K562 (cell line): ENCODE results near the gene SHBG. TPM values are rescaled to one million over a fixed set of nuclear protein-coding genes. Genes with fewer than 3 reads are reported as not detected.

Experiments
- CEBPG ChIP-seq, 3 experiments: fragments of 200-800 bp in 1 of 3; sonication (Bioruptor generic) in 1 of 3; sonication (generic) in 1 of 3; formaldehyde crosslinking in 1 of 3; IDR thresholded peaks in 2 of 3; conservative IDR thresholded peaks in 1 of 3; 2 replicates each; pipeline versions ENCODE4 v1.6.1 to v1.8.0; 2016 to 2022; ENCODE audit warnings: missing compliant biosample characterization in 2 of 3, missing genetic modification characterization in 2 of 3, mild to moderate bottlenecking in 1 of 3, missing genetic modification reagents in 1 of 3
- DDX20 ChIP-seq: fragments of 450-650 bp; IDR thresholded peaks from 2 replicates; pipeline ENCODE4 v1.6.1; 2016; ENCODE audit warnings: missing genetic modification characterization, low read depth, mild to moderate bottlenecking, missing compliant biosample characterization, moderate library complexity
- HNRNPH1 ChIP-seq: fragments of 200-400 bp; formaldehyde crosslinking; optimal IDR thresholded peaks from 2 replicates; pipeline ENCODE3; 2017; ENCODE audit warnings: low read depth, mild to moderate bottlenecking, low read length, moderate library complexity
- IRF2 ChIP-seq: sonication (generic); formaldehyde crosslinking; IDR thresholded peaks from 2 replicates; pipeline ENCODE4 v1.8.1; 2022; ENCODE audit warnings: mild to moderate bottlenecking, missing genetic modification reagents
- MYC ChIP-seq, 2 experiments: fragments of 250-450 bp in 1 of 2; sonication (Bioruptor Pico) in 1 of 2; IDR thresholded peaks; 2 replicates each; pipeline versions ENCODE4 v1.5.1 to v1.6.1; 2012 to 2021; ENCODE audit warnings: low read depth in 2 of 2, borderline replicate concordance in 1 of 2, improper control_type of control experiment in 1 of 2, low read length in 1 of 2, mild to moderate bottlenecking in 1 of 2, moderate library complexity in 1 of 2
- PML ChIP-seq: IDR thresholded peaks from 2 replicates; pipeline ENCODE4 v1.6.1; 2012; ENCODE audit warnings: low read length, inconsistent platforms
- POLR3A ChIP-seq: IDR thresholded peaks from 2 replicates; pipeline ENCODE4 v1.6.1; 2011; ENCODE audit warnings: borderline replicate concordance, mild to moderate bottlenecking, moderate library complexity; ENCODE audit not compliant: insufficient read length, insufficient read depth; ENCODE audit errors: extremely low read depth
- RB1 ChIP-seq: fragments of 450-650 bp; IDR thresholded peaks from 2 replicates; pipeline ENCODE4 v1.6.1; 2017; ENCODE audit warnings: low read depth, mild to moderate bottlenecking
- RBM17 ChIP-seq: fragments of 200-400 bp; formaldehyde crosslinking; IDR thresholded peaks from 2 replicates; pipeline ENCODE4 v1.6.1; 2017; ENCODE audit warnings: low read depth, mild to moderate bottlenecking, low read length, borderline replicate concordance
- SAP30 ChIP-seq: fragments of 200-600 bp; sonication (generic); IDR thresholded peaks from 2 replicates; pipeline ENCODE4 v1.6.1; 2012; ENCODE audit warnings: borderline replicate concordance, low read depth, mild to moderate bottlenecking, moderate library complexity, low read length, control low read depth, inconsistent platforms; ENCODE audit not compliant: insufficient read depth, poor library complexity, severe bottlenecking
- SLC30A9 ChIP-seq: fragments of 250-450 bp; sonication (Bioruptor Pico); IDR thresholded peaks from 2 replicates; pipeline ENCODE4 v1.8.0; 2022; ENCODE audit warnings: mild to moderate bottlenecking, moderate library complexity
- SMARCA5 ChIP-seq: fragments of 450-650 bp; IDR thresholded peaks from 2 replicates; pipeline ENCODE4 v1.6.1; 2016
- SNRNP70 ChIP-seq: fragments of 200-400 bp; formaldehyde crosslinking; optimal IDR thresholded peaks from 2 replicates; pipeline ENCODE3; 2017; ENCODE audit warnings: low read depth, low read length
- ZNF12 ChIP-seq: sonication (generic); formaldehyde crosslinking; IDR thresholded peaks from 2 replicates; pipeline ENCODE4 v1.4.0; 2020; ENCODE audit warnings: mild to moderate bottlenecking, missing genetic modification reagents
- polyA plus RNA-seq, 8 experiments: library from polyadenylated mRNA; depleted of rRNA in 4 of 8; stranded (reverse) in 5 of 8; unstranded in 3 of 8; fragments of >200 nt; fragmentation: Nextera tagmentation in 2 of 8; fragmentation: Illumina TruSeq in 1 of 8; extraction: Ambion mirVana in 2 of 8; extraction: Trizol in 1 of 8; gene quantifications; 2 replicates each; pipeline versions ENCODE4 v1.2.1 to v1.2.3, GENCODE V29; 2011 to 2014; ENCODE audit warnings: inconsistent platforms in 1 of 8, missing spikeins in 1 of 8
- total RNA-seq, 7 experiments: library from RNA; depleted of rRNA in 6 of 7; stranded (reverse); fragments of >200 nt in 6 of 7; fragmentation: Illumina TruSeq in 2 of 7; extraction: Trizol in 2 of 7; gene quantifications; 2 replicates each; pipeline versions ENCODE4 v1.2.1 to v1.2.3, GENCODE V29; 2011 to 2021; ENCODE audit warnings: low replicate concordance in 1 of 7
- TF ChIP-seq, protein P1 (sequence below): fragments of 250-450 bp; sonication (Bioruptor Pico); IDR thresholded peaks from 2 replicates; pipeline ENCODE4 v1.4.0; 2020; ENCODE audit warnings: mild to moderate bottlenecking, moderate library complexity, borderline replicate concordance
- TF ChIP-seq, protein P2 (sequence below): sonication (generic); formaldehyde crosslinking; IDR thresholded peaks from 2 replicates; pipeline ENCODE4 v1.8.1; 2023; ENCODE audit warnings: missing genetic modification reagents, mild to moderate bottlenecking, borderline replicate concordance

The SHBG gene
- total and polyA plus RNA-seq, 9 of the 15 experiments (the other 6 are each of a cell fraction or from before 2014, with no cell fraction given), result not detected

DNA sequence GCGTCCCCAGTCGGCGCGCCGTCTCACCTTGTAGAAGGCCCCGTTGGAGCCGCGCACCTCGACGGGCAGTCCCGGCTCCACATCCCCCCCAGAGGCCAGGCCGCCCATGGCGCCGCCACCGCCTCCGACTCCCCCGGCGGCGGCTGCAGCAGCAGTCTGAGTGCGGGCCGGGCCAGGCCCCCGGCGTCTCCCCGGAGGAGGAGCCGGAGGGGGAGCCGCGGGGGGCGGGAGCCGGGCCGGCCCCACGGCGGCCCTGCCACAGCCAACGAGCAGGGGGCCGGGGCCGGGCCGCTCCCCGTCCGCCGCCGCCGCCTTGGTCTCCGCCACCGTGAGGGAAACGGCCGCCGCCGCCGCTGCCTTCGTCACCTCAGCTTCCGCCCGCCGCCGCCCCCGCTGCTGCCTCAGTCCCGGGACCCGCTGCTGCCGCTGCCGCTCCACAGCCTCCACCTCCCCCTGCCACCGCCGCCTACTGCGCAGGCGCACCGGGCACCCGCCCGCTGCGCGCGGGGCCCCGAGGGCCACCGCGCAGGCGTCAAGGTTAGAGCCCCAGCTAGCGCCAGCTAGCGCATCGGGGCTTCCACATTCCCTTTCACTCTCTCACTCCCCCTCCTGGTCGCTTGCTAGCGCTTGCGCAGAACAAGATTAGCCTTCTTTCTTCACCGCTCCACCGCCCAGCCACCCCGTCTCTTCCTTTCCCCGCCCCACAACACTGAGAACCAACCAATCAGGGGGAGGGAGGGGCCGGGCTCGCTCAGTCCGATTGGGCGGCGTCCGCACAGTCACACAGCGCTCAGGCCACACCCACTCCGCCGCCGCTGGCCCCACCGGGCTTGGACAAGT lies 15.3 kb upstream of the SHBG start, which contains the start of gene FXR2 (continued):
- TF ChIP-seq, protein P1, sequence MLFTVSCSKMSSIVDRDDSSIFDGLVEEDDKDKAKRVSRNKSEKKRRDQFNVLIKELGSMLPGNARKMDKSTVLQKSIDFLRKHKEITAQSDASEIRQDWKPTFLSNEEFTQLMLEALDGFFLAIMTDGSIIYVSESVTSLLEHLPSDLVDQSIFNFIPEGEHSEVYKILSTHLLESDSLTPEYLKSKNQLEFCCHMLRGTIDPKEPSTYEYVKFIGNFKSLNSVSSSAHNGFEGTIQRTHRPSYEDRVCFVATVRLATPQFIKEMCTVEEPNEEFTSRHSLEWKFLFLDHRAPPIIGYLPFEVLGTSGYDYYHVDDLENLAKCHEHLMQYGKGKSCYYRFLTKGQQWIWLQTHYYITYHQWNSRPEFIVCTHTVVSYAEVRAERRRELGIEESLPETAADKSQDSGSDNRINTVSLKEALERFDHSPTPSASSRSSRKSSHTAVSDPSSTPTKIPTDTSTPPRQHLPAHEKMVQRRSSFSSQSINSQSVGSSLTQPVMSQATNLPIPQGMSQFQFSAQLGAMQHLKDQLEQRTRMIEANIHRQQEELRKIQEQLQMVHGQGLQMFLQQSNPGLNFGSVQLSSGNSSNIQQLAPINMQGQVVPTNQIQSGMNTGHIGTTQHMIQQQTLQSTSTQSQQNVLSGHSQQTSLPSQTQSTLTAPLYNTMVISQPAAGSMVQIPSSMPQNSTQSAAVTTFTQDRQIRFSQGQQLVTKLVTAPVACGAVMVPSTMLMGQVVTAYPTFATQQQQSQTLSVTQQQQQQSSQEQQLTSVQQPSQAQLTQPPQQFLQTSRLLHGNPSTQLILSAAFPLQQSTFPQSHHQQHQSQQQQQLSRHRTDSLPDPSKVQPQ, result no peak
- TF ChIP-seq POLR3A (no peak), CEBPG (CRISPR knock-in tag; IDR thresholded peaks at IDR 0.05) (no peak), CEBPG (tag; conservative IDR thresholded peaks at IDR 0.05 in 1 of 2, IDR thresholded peaks at IDR 0.05 in 1 of 2) (no peak), SAP30 (no peak), PML (no peak), HNRNPH1 (no peak), RB1 (no peak), SNRNP70 (no peak), DDX20 (tag) (no peak), ZNF12 (CRISPR knock-in tag) (no peak), MYC (IDR thresholded peaks at IDR 0.05; ENCODE audit: low read depth, low read length) (0 out of 2 replicates have a peak, but pooled peaks have one; percentile 24), MYC (CRISPR knock-in tag; IDR thresholded peaks at IDR 0.05; ENCODE audit: borderline replicate concordance, low read depth) (no peak), SMARCA5 (no peak), SLC30A9 (CRISPR knock-in tag) (no peak), IRF2 (CRISPR knock-in tag) (no peak), RBM17 (no peak)
- TF ChIP-seq, protein P2, sequence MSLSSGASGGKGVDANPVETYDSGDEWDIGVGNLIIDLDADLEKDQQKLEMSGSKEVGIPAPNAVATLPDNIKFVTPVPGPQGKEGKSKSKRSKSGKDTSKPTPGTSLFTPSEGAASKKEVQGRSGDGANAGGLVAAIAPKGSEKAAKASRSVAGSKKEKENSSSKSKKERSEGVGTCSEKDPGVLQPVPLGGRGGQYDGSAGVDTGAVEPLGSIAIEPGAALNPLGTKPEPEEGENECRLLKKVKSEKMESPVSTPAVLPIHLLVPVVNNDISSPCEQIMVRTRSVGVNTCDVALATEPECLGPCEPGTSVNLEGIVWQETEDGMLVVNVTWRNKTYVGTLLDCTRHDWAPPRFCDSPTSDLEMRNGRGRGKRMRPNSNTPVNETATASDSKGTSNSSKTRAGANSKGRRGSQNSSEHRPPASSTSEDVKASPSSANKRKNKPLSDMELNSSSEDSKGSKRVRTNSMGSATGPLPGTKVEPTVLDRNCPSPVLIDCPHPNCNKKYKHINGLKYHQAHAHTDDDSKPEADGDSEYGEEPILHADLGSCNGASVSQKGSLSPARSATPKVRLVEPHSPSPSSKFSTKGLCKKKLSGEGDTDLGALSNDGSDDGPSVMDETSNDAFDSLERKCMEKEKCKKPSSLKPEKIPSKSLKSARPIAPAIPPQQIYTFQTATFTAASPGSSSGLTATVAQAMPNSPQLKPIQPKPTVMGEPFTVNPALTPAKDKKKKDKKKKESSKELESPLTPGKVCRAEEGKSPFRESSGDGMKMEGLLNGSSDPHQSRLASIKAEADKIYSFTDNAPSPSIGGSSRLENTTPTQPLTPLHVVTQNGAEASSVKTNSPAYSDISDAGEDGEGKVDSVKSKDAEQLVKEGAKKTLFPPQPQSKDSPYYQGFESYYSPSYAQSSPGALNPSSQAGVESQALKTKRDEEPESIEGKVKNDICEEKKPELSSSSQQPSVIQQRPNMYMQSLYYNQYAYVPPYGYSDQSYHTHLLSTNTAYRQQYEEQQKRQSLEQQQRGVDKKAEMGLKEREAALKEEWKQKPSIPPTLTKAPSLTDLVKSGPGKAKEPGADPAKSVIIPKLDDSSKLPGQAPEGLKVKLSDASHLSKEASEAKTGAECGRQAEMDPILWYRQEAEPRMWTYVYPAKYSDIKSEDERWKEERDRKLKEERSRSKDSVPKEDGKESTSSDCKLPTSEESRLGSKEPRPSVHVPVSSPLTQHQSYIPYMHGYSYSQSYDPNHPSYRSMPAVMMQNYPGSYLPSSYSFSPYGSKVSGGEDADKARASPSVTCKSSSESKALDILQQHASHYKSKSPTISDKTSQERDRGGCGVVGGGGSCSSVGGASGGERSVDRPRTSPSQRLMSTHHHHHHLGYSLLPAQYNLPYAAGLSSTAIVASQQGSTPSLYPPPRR (CRISPR knock-in tag), result no peak
